Stimulated activated CD4-positive, alpha-beta T cell treated with anti-CD3 and anti-CD28 coated beads, Interleukin-1b, Interleukin-23, amount 100 ng/mL, for 48 hours (primary cell): ENCODE data around the gene INTS14.
"Not testable (repeated sequence)": the region's sequence is repeated elsewhere in the genome, so short reads cannot be mapped to it uniquely, and the experiment has no call there.

ENCODE experiments used
- DNase-seq: peaks from one replicate; pipeline ENCODE4 v3.0.0-alpha.2; 2020

The INTS14 gene

GRCh38 chr15:65630760-65631159, 19.8 kb upstream of the INTS14 start:
- no peak for DNase-seq

GRCh38 chr15:65629548-65629947, 18.6 kb upstream of the INTS14 start:
- DNase-seq: no peak

- no peak for DNase-seq
These were observed 15.9 kb upstream of the INTS14 start for GRCh38 chr15:65626856-65627255.

GRCh38 chr15:65623103-65623502, 12.2 kb upstream of the INTS14 start:
- no peak for DNase-seq

- DNase-seq: no peak
These were observed 10.7 kb upstream of the INTS14 start, which contains the start of gene SLC24A1 for GRCh38 chr15:65621638-65622037. SLC24A1 (plus strand) TSS chr15:65621938; CDS start chr15:65624081, 2,143 bp downstream.

GRCh38 chr15:65620833-65621232, 9.9 kb upstream of the INTS14 start:
- no peak for DNase-seq

GRCh38 chr15:65619626-65620290, 8.8 kb upstream of the INTS14 start:
- DNase-seq: no peak

GRCh38 chr15:65618560-65619109, 7.7 kb upstream of the INTS14 start:
- no peak for DNase-seq

- DNase-seq: not testable (repeated sequence)
These were observed 5.0 kb upstream of the INTS14 start for GRCh38 chr15:65615887-65616286.

GRCh38 chr15:65612949-65613744, 2.2 kb upstream of the INTS14 start:
- no peak for DNase-seq

GRCh38 chr15:65612616-65612946, 1.6 kb upstream of the INTS14 start:
- DNase-seq: no peak

GRCh38 chr15:65611888-65612615, 1.1 kb upstream of the INTS14 start:
- no peak for DNase-seq

GRCh38 chr15:65603559-65603958, 7.4 kb downstream of the INTS14 start:
- no peak for DNase-seq

- DNase-seq: no peak
These were observed 7.8 kb downstream of the INTS14 start for GRCh38 chr15:65603134-65603533.

- no peak for DNase-seq
These were observed 11.3 kb downstream of the INTS14 start for GRCh38 chr15:65599677-65600076.

GRCh38 chr15:65598468-65598867, 12.5 kb downstream of the INTS14 start:
- DNase-seq: no peak

- no peak for DNase-seq
These were observed 15.0 kb downstream of the INTS14 start for GRCh38 chr15:65595960-65596359.

- no peak for DNase-seq
These were observed 23.8 kb downstream of the INTS14 start for GRCh38 chr15:65587094-65587493.

GRCh38 chr15:65584241-65584640, 26.7 kb downstream of the INTS14 start:
- DNase-seq: no peak

GRCh38 chr15:65583701-65584100, 27.2 kb downstream of the INTS14 start:
- DNase-seq: peak; percentile 10

GRCh38 chr15:65580287-65580686, 30.6 kb downstream of the INTS14 start:
- no peak for DNase-seq

- no peak for DNase-seq
These were observed 31.2 kb downstream of the INTS14 start for GRCh38 chr15:65579762-65580161.

- DNase-seq: no peak
These were observed 31.8 kb downstream of the INTS14 start for GRCh38 chr15:65578904-65579728.
